Adipose tissue (tissue), 3 donors: ENCODE measurements around the gene CACNB4. TPM values are rescaled to one million over a fixed set of nuclear protein-coding genes. Genes with fewer than 3 reads are reported as not detected.
"Not testable (repeated sequence)": the region's sequence is repeated elsewhere in the genome, so short reads cannot be mapped to it uniquely, and the experiment has no call there.

Experiments used
- H3K27ac ChIP-seq: one replicate; pipeline ENCODE4 v1.5.1; 2013; ENCODE audit warnings: low read depth, low read length
- WGBS, 3 donors: extraction: QIAGEN DNeasy Blood & Tissue Kit; methylation state at CpG; one replicate each; pipeline ENCODE4 v1.1.7; 2013; 5-methylcytosine and 5-hydroxymethylcytosine counted together
- polyA plus RNA-seq, 3 donors: library from polyadenylated mRNA; stranded (reverse); fragments of 200-250 nt; gene quantifications; one replicate each; pipeline ENCODE4 v1.2.3, GENCODE V29; 2013
- donor health status: healthy with polysubstance abuse.
- donor health status: Bipolar disorder and iron deficiency.
- donor health status: healthy.

CACNB4 gene
- polyA plus RNA-seq, 3 donors, result 0.10 to 0.45 (median 0.21) TPM

GRCh38 chr2:151996243-151997003 lies 102.4 kb downstream of the CACNB4 start:
- no peak overlapping the region for H3K27ac ChIP-seq
- WGBS, 3 donors, result 62 to 84% (median 78%) methylated on average over 2 of the region's 2 CpGs

GRCh38 chr2:151995161-151995557 lies 103.7 kb downstream of the CACNB4 start:
- no peak overlapping the region for H3K27ac ChIP-seq

DNA sequence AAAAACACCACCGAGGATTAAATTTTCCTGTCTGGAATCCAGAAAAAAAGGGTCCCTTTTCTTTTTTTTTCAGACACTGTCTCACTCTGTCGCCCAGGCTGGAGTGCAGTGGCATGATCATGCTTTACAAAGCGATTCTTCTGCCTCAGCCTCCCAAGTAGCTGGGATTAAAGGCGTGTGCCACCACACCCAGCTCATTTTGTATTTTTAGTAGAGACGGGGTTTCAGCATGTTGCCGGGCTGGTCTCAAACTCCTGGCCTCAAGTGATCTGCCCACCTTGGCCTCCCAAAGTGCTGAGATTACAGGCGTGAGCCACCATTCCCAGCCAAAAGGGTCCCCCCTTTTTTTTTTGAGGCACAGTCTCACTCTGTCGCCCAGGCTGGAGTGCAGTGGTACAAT lies 104.7 kb downstream of the CACNB4 start:
- H3K27ac ChIP-seq, result not testable (repeated sequence)
- WGBS, 3 donors, result 94 to 97% (median 94%) methylated on average over 8 of the region's 8 CpGs

More at GRCh38 chr2:151995161-151995557, 103.7 kb downstream of the CACNB4 start:
- 77 to 86% (median 86%) methylated on average over 2 of the region's 2 CpGs for WGBS, 3 donors

DNA sequence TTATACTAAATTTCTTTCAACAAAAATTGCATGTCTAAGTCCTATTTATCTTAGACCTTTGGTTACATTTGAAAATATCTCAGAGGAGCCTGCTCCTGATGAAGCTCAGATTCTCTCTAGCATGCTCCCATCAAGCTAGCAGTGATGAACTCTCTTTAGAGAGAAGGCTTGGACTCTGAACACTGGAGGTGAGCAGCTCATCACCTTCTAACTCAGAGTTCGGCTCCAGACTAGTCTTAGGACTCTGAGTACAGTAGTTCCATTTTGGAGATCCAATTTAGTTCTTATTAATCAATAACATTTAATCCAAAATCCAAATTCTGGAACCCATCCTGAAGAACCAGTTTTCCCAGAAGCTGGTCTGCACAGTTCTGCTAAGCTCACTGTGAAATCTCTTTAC lies 107.8 kb downstream of the CACNB4 start:
- H3K27ac ChIP-seq, result no peak overlapping the region
- WGBS, 3 donors, result 67 to 96% (median 94%) methylated on average over 1 of the region's 1 CpG

DNA sequence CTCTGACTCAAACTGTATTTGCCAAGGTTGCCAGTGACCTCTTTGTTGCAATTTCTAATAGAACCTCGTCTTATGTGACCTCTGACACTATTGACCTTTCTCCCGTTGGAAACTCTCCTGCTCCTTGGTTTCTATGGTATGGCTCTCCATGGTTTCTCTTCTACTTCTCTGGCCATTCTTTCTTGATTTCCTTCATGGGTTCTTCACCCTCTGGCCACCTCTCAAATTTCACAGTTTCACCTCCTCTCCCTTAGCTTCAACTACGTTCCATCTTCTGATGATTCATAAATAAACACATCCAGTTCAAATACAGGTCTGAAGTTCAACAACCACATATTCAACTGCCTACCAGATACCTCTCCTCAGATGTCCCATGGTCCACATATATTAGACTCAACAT lies 109.5 kb downstream of the CACNB4 start:
- no peak overlapping the region for H3K27ac ChIP-seq
- WGBS, 3 donors, result 80 to 89% (median 88%) methylated on average over 3 of the region's 3 CpGs

- WGBS, 3 donors, result 96 to 98% (median 96%) methylated on average over 5 of the region's 5 CpGs
- no peak overlapping the region for H3K27ac ChIP-seq
Observed at GRCh38 chr2:151987484-151987883, 111.4 kb downstream of the CACNB4 start.

DNA sequence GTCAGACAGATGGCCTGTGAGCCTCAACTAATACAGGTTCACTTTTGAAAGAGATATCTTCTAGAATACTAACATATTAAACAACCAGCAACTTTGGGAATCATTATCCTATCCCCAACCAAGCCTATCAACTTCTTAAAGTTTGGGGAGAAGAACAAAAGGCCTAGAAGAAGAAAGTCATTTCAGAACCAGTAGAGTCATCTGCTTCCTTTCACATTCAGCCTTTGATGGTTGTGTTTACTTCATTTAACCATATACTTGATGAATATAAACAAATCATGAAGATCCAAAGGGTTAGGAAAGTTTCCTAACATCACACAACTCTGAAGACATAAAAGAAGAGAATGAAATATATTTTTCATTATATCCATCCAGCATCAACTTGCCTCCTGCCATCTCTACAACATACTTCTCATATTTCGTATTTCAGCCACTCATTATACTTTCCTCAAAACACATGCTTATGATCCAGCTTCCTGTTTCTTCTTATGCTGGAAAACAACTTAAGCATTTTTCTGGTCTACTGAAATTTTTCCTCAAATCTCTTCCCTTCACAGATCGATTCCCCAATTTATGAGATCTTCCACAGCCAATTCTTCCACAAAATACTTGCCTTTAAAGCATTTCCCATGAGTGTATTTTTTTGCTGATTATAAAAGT lies 114.3 kb downstream of the CACNB4 start:
- WGBS, 3 donors, result 67 to 86% (median 72%) methylated on average over 2 of the region's 2 CpGs
- H3K27ac ChIP-seq, result no peak overlapping the region

GRCh38 chr2:151983221-151983620 lies 115.6 kb downstream of the CACNB4 start:
- WGBS, 3 donors, result 47 to 72% (median 71%) methylated on average over 2 of the region's 2 CpGs

GRCh38 chr2:151981886-151982285 lies 117.0 kb downstream of the CACNB4 start:
- WGBS, 3 donors, result 90 to 97% (median 96%) methylated on average over 1 of the region's 1 CpG
- H3K27ac ChIP-seq, result no peak overlapping the region

More at GRCh38 chr2:151983221-151983620, 115.6 kb downstream of the CACNB4 start:
- H3K27ac ChIP-seq, result no peak overlapping the region

DNA sequence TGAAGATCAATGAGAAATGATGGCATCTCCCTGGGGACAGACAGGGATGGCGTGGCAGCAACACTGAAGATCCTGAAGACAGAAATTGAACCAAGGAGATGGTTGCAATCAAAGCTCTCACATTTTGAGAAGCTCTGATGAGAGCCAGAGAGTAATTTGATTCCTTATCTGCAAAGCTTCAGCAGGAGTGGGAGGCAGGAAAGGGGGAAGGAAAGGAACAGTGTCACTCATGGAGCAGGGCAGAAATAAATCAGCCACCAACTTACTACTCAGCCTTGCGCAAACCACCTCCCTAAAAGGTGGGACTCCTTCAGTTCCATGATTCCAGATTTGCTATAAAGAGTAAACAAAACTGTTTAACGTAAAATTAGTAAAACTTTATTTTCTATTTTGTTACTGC lies 119.2 kb downstream of the CACNB4 start:
- no peak overlapping the region for H3K27ac ChIP-seq
- WGBS, 3 donors, result 92 to 96% (median 92%) methylated on average over 3 of the region's 3 CpGs

DNA sequence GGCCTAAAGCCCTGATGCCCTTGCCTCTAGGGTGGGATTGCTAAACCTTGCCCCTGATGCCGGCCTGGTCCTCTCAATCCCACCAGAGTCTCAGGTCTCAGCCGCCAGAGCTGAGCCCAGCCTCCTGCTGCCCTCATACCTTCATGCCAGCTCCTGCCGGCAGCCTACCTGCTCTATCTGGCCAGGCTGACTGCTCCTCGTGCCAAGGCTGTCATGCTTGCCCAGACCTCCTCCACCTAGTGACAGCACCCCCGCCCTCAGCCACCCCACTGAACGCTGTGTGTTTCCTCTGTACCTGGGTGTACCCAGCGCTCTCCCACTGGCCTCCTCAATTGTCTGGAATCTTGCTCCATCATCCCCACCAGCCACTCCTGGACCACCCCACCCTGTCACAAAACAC lies 120.1 kb downstream of the CACNB4 start:
- no peak overlapping the region for H3K27ac ChIP-seq
- WGBS, 3 donors, result 88 to 93% (median 92%) methylated on average over 7 of the region's 7 CpGs

DNA sequence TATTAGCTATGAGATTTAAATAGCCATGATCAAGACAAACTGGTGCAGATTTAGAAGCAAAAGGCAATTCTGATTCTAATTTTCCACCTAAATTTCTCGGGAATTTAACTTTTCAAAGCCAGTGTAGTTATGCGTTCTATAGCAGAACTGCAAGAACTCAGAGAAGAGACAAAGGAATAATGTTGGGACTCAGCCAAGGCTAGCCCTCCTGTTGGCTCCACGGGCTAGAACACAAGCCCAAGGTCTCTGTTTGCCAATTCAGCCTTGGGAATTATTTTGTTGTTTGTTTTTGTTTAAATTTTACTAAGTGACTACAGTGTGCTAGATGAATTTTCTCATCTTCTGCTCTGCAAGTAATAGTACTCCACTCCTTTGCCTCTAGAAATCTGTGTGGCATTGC lies 121.2 kb downstream of the CACNB4 start:
- 66 to 84% (median 78%) methylated on average over 3 of the region's 3 CpGs for WGBS, 3 donors
- no peak overlapping the region for H3K27ac ChIP-seq

DNA sequence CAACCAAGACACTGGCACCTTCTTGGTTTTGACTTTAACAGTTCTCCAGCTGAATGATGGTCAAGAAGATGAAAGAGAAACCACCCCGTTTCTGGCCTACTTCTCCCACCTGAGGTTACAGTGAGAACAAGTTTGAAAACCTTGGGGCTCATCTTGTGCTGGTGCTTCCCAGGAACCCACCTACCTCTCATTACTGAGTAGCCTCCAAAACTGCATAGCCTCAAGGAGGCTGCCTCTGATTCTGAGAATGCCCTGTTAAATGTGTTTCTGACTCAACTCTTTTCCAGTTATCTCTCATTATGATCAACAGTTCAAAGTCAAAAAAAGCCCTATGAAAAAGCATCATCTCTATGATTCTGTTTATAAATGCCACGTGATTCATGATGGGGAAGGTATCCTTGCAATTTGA lies 121.9 kb downstream of the CACNB4 start:
- no peak overlapping the region for H3K27ac ChIP-seq
- WGBS, 3 donors, result 88 to 90% (median 89%) methylated on average over 2 of the region's 2 CpGs

- H3K27ac ChIP-seq, result no peak overlapping the region
- 76 to 94% (median 93%) methylated on average over 15 of the region's 15 CpGs for WGBS, 3 donors
Observed at GRCh38 chr2:151975460-151976414, 123.1 kb downstream of the CACNB4 start.

DNA sequence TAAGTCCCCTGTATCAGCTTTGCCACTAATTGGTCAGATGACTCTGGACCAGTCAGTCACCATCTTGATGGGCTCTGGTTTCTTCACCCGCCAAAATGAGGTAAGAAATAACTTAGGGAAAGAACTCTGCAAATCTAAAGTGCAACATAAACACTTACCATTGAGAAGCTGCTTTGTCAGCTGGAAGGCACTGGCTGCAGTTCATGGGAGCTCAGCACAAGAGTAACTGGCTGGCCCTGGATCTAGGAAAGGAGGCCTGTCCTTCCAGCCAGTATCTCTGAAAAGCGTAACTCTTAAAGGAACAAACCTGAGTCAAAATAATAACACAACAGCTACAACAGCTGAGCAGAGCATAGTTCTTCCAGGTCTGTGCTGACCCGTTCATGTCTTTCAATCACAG lies 123.9 kb downstream of the CACNB4 start:
- 87 to 97% (median 89%) methylated on average over 3 of the region's 3 CpGs for WGBS, 3 donors

GRCh38 chr2:151973901-151974199 lies 125.0 kb downstream of the CACNB4 start:
- no peak overlapping the region for H3K27ac ChIP-seq
- 32 to 38% (median 33%) methylated on average over 8 of the region's 8 CpGs for WGBS, 3 donors

More for the DNA sequence above, 123.9 kb downstream of the CACNB4 start:
- no peak overlapping the region for H3K27ac ChIP-seq

DNA sequence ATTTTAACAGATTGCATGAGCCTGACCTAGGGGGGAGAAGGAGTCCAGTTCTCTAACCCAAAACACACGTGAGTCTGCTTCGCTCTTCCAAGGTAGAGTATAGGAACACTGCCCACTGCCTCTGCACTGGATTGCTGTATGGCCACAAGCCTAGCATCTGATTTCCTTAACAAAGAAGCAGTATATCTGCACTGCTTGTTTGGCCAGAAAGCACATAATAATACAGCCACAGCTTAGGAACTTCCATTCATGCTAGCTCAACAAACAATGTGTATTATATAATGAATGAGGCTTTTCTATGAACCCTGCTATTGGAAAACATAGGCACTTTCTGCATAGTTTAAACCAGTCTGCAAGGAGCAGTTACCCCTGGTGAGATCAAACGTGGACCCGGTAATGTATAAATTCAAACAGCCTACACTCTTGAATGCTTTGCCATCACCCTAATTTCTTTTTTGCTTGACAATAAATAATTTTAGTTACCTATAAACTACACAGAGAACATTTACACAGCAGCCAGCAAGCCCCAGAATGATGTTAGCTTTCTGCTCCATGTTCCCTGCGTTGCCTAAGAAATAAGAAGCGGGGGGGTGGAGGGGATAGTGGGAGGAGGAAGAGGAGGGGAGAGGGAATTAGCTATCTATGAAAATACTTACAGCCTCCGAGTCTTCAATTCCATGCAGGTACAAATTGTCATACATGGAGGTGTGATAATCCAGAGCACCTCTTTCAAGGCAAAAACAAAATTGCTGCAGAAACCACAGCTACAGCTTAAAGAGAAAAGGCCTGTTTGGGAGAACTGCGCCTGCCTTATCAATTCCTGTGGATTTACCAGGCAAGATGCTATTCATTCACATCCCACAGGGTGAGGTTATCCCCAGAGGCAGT lies 125.6 kb downstream of the CACNB4 start:
- H3K27ac ChIP-seq, result no peak overlapping the region
- WGBS, 3 donors, result 69 to 80% (median 73%) methylated on average over 8 of the region's 8 CpGs
